Esophagus (tissue), 2 donors: ENCODE measurements around the gene BRICD5. TPM values are rescaled to one million over a fixed set of nuclear protein-coding genes. Genes with fewer than 3 reads are reported as not detected.

Experiments
- H3K27ac ChIP-seq, 2 donors: one replicate each; pipeline ENCODE4 v1.5.1; 2013; ENCODE audit warnings: low read depth in 2 of 2, mild to moderate bottlenecking in 2 of 2, inconsistent platforms in 1 of 2, low read length in 1 of 2, moderate library complexity in 1 of 2
- H3K27me3 ChIP-seq, 2 donors: one replicate each; pipeline ENCODE4 v1.6.1; 2013; ENCODE audit warnings: low read length in 2 of 2, control low read depth in 1 of 2, mild to moderate bottlenecking in 1 of 2; ENCODE audit not compliant: insufficient read depth in 2 of 2, control insufficient read depth in 1 of 2
- H3K36me3 ChIP-seq, 2 donors: one replicate each; pipeline ENCODE4 v1.6.1; 2013; ENCODE audit warnings: low read length in 1 of 2; ENCODE audit not compliant: control insufficient read depth in 2 of 2, insufficient read depth in 2 of 2
- H3K4me1 ChIP-seq, 2 donors: one replicate each; pipeline ENCODE4 v1.6.1; 2013; ENCODE audit warnings: low read length in 1 of 2; ENCODE audit not compliant: control insufficient read depth in 2 of 2, insufficient read depth in 2 of 2
- H3K4me3 ChIP-seq, 2 donors: one replicate each; pipeline ENCODE4 v1.5.1; 2013; ENCODE audit warnings: low read length in 2 of 2, mild to moderate bottlenecking in 2 of 2, low read depth in 1 of 2, moderate library complexity in 1 of 2
- H3K9me3 ChIP-seq, 2 donors: one replicate each; pipeline ENCODE4 v1.6.1; 2013; ENCODE audit warnings: mild to moderate bottlenecking in 2 of 2, low read depth in 1 of 2, low read length in 1 of 2, moderate library complexity in 1 of 2; ENCODE audit not compliant: control insufficient read depth in 2 of 2, insufficient read depth in 1 of 2
- WGBS, 2 donors: extraction: QIAGEN DNeasy Blood & Tissue Kit; methylation state at CpG; one replicate each; pipeline ENCODE4 v1.1.7; 2013; 5-methylcytosine and 5-hydroxymethylcytosine counted together
- polyA plus RNA-seq, 2 donors: library from polyadenylated mRNA; stranded (reverse); fragments of 200-250 nt; gene quantifications; one replicate each; pipeline ENCODE4 v1.2.3, GENCODE V29; 2013
- donor health status: healthy with polysubstance abuse.
- donor health status: Bipolar disorder and iron deficiency.

Gene BRICD5
- polyA plus RNA-seq, 2 donors, result 3.6 to 4.6 TPM

DNA sequence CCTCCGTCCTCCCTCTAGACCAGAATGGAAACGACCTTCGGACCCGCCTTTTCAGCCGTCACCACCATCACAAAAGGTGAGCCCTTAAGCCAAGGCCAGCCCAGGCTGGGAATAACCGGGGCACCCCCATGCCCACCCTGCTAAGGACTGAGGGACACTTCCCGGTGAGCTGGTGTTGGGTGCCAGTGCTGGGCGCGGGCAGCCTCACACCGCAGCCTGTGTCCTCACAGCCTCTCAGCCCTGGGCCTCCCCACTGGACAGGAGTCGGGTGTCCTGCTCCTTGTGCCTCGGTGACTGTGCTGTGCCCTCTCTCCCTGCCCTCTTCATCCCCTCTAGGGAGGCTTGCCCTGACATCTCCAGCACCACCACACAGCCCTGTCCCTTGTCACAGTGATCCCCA is 44.8 kb downstream of the BRICD5 start:
- H3K27ac ChIP-seq, result no peak overlapping the region
- peaks cover 5 to 39% of the 10 kb centered on the region in 2 donors for H3K36me3 ChIP-seq
- WGBS, 2 donors, result 93 to 96% methylated on average over 12 of the region's 12 CpGs
- H3K27me3 ChIP-seq, result no peaks in the 10 kb centered on the region
- H3K4me3 ChIP-seq, result no peak overlapping the region
- no peaks in the 10 kb centered on the region for H3K9me3 ChIP-seq
- H3K4me1 ChIP-seq, result peaks cover 3 to 28% of the 10 kb centered on the region in 2 donors

DNA sequence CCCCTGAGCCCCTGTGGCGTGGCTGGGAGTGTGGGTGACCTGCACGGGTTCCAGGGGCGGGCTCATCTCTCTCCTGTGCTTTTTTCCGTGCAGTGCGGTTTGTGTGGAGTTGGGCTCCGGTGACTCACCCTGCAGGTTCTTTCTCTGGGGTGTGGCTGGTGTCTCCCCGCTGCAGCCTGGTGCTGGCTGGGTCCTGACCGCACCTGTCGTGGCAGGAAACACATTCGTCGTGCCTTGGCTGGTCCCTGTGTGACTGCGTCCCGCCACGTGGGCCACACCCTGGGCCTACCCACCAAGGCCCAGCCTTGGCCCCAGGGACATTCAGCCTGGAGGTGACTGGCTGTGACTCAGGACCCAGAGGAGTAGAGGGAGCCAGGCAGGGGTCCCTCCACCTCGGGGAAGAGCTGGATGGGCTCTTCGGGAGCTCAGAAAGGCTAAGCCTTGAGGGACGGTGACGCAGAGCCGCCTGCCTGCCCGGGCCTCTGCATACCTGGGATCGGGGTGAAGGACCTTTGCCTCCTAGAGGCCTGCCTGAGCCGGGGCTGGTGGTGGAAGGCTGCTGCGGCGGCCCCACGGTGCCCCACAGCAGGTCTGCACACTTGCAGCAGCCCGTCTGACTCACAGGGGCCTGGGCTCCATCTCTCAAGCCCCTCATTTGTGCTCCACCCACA is 47.3 kb downstream of the BRICD5 start:
- Histone ChIP-seq H3K36me3 (peaks cover 5 to 21% of the 10 kb centered on the region in 2 donors), H3K27me3 (no peaks in the 10 kb centered on the region), H3K4me3 (no peak overlapping the region), H3K27ac (peak overlapping the region; percentile 92 to 93), H3K4me1 (peaks cover 16 to 47% of the 10 kb centered on the region in 2 donors), H3K9me3 (no peaks in the 10 kb centered on the region)
- 55 to 62% methylated on average over 26 of the region's 26 CpGs for WGBS, 2 donors

DNA sequence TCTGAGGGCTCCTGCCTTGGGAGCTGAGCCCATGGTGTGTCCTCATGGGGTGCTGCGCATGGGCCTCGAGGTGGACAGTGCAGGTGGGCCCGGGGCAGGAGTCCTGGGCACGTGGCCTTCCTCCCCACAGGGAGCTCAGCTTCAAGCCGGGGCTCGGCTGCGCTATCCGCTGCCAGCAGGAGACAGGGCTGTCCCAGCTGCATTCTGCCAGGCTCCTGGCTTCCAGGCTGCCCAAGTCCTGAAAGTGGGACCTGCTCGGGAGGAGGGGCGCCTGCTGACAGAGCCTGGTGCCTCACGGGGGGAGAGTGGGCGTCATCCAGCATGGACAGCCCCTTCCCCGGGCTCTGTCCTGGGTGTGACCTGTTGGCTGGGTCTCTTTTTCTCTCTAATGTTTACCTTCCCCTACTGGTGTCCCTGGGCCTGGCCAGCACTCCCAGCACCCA is 48.0 kb downstream of the BRICD5 start:
- H3K4me1 ChIP-seq, result peaks cover 21 to 54% of the 10 kb centered on the region in 2 donors
- 50 to 72% methylated on average over 13 of the region's 13 CpGs for WGBS, 2 donors
- H3K9me3 ChIP-seq, result no peaks in the 10 kb centered on the region
- peak overlapping the region; percentile 92 to 93 for H3K27ac ChIP-seq
- H3K36me3 ChIP-seq, result peaks cover 5 to 18% of the 10 kb centered on the region in 2 donors
- no peaks in the 10 kb centered on the region for H3K27me3 ChIP-seq
- H3K4me3 ChIP-seq, result no peak overlapping the region

GRCh38 chr16:2161911-2162310 is 48.8 kb downstream of the BRICD5 start:
- no peak overlapping the region for H3K4me3 ChIP-seq
- WGBS, 2 donors, result 61 to 79% methylated on average over 10 of the region's 10 CpGs
- H3K4me1 ChIP-seq, result peaks cover 25 to 62% of the 10 kb centered on the region in 2 donors
- no peaks in the 10 kb centered on the region for H3K9me3 ChIP-seq
- peaks cover 5 to 15% of the 10 kb centered on the region in 2 donors for H3K36me3 ChIP-seq
- no peaks in the 10 kb centered on the region for H3K27me3 ChIP-seq
- H3K27ac ChIP-seq, result peak overlapping the region; percentile 92 to 93

- H3K9me3 ChIP-seq, result no peaks in the 10 kb centered on the region
- H3K27me3 ChIP-seq, result no peaks in the 10 kb centered on the region
- H3K4me1 ChIP-seq, result peaks cover 27 to 64% of the 10 kb centered on the region in 2 donors
- H3K36me3 ChIP-seq, result peaks cover 4 to 10% of the 10 kb centered on the region in 2 donors
- no peak overlapping the region for H3K4me3 ChIP-seq
- 33 to 44% methylated on average over 16 to 20 of the region's 20 CpGs for WGBS, 2 donors
- H3K27ac ChIP-seq, result peak overlapping the region; percentile 92 to 93
Observed at GRCh38 chr16:2160915-2161551, 49.6 kb downstream of the BRICD5 start.

Other genes with a start within 250 kb of the BRICD5 start
- gene RPS2, start 246.0 kb downstream of the BRICD5 start, polyA plus RNA-seq, result 1,000 to 10,000 TPM; 2,871 to 3,908 TPM
- gene RNF151, start 244.0 kb downstream of the BRICD5 start, polyA plus RNA-seq, result under 1 TPM; 0.06 to 0.20 TPM
- 10 to 100 TPM; 56.6 to 59.0 TPM for gene TBL3, start 238.8 kb downstream of the BRICD5 start, polyA plus RNA-seq
- 1 to 10 TPM; 2.7 to 9.3 TPM for gene NOXO1, start 229.4 kb downstream of the BRICD5 start, polyA plus RNA-seq
- gene GFER, start 226.7 kb downstream of the BRICD5 start, polyA plus RNA-seq, result 10 to 100 TPM; 13.1 to 23.1 TPM
- gene SYNGR3, start 220.9 kb downstream of the BRICD5 start, polyA plus RNA-seq, result under 1 TPM; 0.06 to 0.36 TPM
- gene ZNF598, start 201.0 kb downstream of the BRICD5 start, polyA plus RNA-seq, result 10 to 100 TPM; 27.9 to 36.4 TPM
- gene NPW, start 191.1 kb downstream of the BRICD5 start, polyA plus RNA-seq, result under 1 TPM; 0.22 to 0.53 TPM
- 10 to 100 TPM; 26.3 to 36.1 TPM for gene NHERF2, start 184.0 kb downstream of the BRICD5 start, polyA plus RNA-seq
- gene NTHL1, start 163.0 kb downstream of the BRICD5 start, polyA plus RNA-seq, result 10 to 100 TPM; 15.1 to 16.2 TPM
- 10 to 100 TPM; 31.1 to 66.6 TPM for gene TSC2, start 162.9 kb downstream of the BRICD5 start, polyA plus RNA-seq
- gene PKD1, start 75.0 kb downstream of the BRICD5 start, polyA plus RNA-seq, result 10 to 100 TPM; 40.5 to 78.0 TPM
- gene RAB26, start 62.2 kb downstream of the BRICD5 start, polyA plus RNA-seq, result 1 to 10 TPM; 1.1 to 4.7 TPM
- gene TRAF7, start 55.1 kb downstream of the BRICD5 start, polyA plus RNA-seq, result 10 to 100 TPM; 40.1 to 41.5 TPM
- gene CASKIN1, start 14.3 kb downstream of the BRICD5 start, polyA plus RNA-seq, result under 1 TPM; 0.29 to 0.81 TPM
- 10 to 100 TPM; 27.8 to 38.3 TPM for gene MLST8, start 5.4 kb downstream of the BRICD5 start, polyA plus RNA-seq
- gene PGP, start 4.0 kb upstream of the BRICD5 start, polyA plus RNA-seq, result 1 to 10 TPM; 7.1 to 7.7 TPM
- gene E4F1, start 12.7 kb upstream of the BRICD5 start, polyA plus RNA-seq, result 10 to 100 TPM; 19.9 to 31.0 TPM
- 1 to 10 TPM in 1 of 2 donors, under 1 TPM in 1; 0.41 to 1.3 TPM for gene DNASE1L2, start 25.6 kb upstream of the BRICD5 start, polyA plus RNA-seq
- gene ECI1, start 40.7 kb upstream of the BRICD5 start, polyA plus RNA-seq, result 10 to 100 TPM; 58.7 to 62.9 TPM
- 10 to 100 TPM; 41.4 to 100.0 TPM for gene RNPS1, start 57.3 kb upstream of the BRICD5 start, polyA plus RNA-seq
- gene ABCA3, start 129.9 kb upstream of the BRICD5 start, polyA plus RNA-seq, result 1 to 10 TPM; 1.4 to 1.7 TPM
- 1 to 10 TPM; 4.2 to 4.6 TPM for gene CCNF, start 218.6 kb upstream of the BRICD5 start, polyA plus RNA-seq
- gene TEDC2, start 249.2 kb upstream of the BRICD5 start, polyA plus RNA-seq, result 1 to 10 TPM; 3.7 to 6.0 TPM